Right lobe of liver (tissue), 4 donors: ENCODE measurements around the gene PRR18.

ENCODE experiments used
- CTCF ChIP-seq, 4 donors: fragments of 200-600 bp in 3 of 4; fragments of 450-650 bp in 1 of 4; IDR thresholded peaks; one replicate each; pipeline versions ENCODE4 v1.5.1 to v1.8.0; 2016 to 2022; ENCODE audit warnings: antibody characterized with exemption in 4 of 4, mild to moderate bottlenecking in 2 of 4
- POLR2A ChIP-seq: fragments of 450-650 bp; IDR thresholded peaks from one replicate; pipeline ENCODE4 v1.6.1; 2017; ENCODE audit warnings: antibody characterized with exemption, mild to moderate bottlenecking
- donor health status: DM: no; HTN: no; CAD: no.
- donor health status: DM: no; HTN: no; CAD: no.
- donor health status: DM: no; HTN: yes; CAD: no.

- TF ChIP-seq CTCF (IDR thresholded peaks at IDR 0.05) (no peak), POLR2A (no peak)
Observed at GRCh38 chr6:166274739-166275370, 33.3 kb downstream of the PRR18 start.
